Fibroblast of villous mesenchyme (primary cell): ENCODE measurements around the gene KCNE4. TPM values are rescaled to one million over a fixed set of nuclear protein-coding genes. Genes with fewer than 3 reads are reported as not detected.

Experiments
- DNase-seq: peaks from one replicate; pipeline ENCODE4 v3.0.0-alpha.2; 2010; ENCODE audit warnings: low read depth
- H3K4me3 ChIP-seq: 2 replicates; pipeline ENCODE4 v1.5.1; 2011; ENCODE audit warnings: low read depth, mild to moderate bottlenecking, low read length
- CTCF ChIP-seq: IDR thresholded peaks from 2 replicates; pipeline ENCODE4 v1.5.1; 2012; ENCODE audit warnings: low read depth, mild to moderate bottlenecking, low read length; ENCODE audit not compliant: insufficient read depth
- total RNA-seq: library from RNA; depleted of rRNA; stranded (reverse); fragments of >200 nt; gene quantifications from 2 replicates; pipeline ENCODE4 v1.2.3, GENCODE V29; 2012

The KCNE4 gene
- total RNA-seq, 1 donor, result 13.4 TPM

- H3K4me3 ChIP-seq, result no peak overlapping the region
- no peak for DNase-seq
- no peak for TF ChIP-seq CTCF
Measured at GRCh38 chr2:223012291-223012690, 39.7 kb upstream of the KCNE4 start.

GRCh38 chr2:223019390-223019930, 32.5 kb upstream of the KCNE4 start:
- H3K4me3 ChIP-seq, result no peak overlapping the region
- TF ChIP-seq CTCF, result no peak
- DNase-seq, result no peak

GRCh38 chr2:223019987-223020717, 31.8 kb upstream of the KCNE4 start:
- no peak overlapping the region for H3K4me3 ChIP-seq
- no peak for TF ChIP-seq CTCF
- DNase-seq, result no peak

- TF ChIP-seq CTCF, result no peak
- DNase-seq, result peak; percentile 34
- no peak overlapping the region for H3K4me3 ChIP-seq
Measured at GRCh38 chr2:223020971-223021675, 30.9 kb upstream of the KCNE4 start.

GRCh38 chr2:223026357-223027110, 25.5 kb upstream of the KCNE4 start:
- no peak for TF ChIP-seq CTCF
- DNase-seq, result peak; percentile 37
- no peak overlapping the region for H3K4me3 ChIP-seq

- TF ChIP-seq CTCF, result no peak
- H3K4me3 ChIP-seq, result no peak overlapping the region
- no peak for DNase-seq
Measured at GRCh38 chr2:223027442-223027841, 24.5 kb upstream of the KCNE4 start.
